Endometrial microvascular endothelial cells (primary cell): Measurements from ENCODE around the gene TMEM63B. TPM values are rescaled to one million over a fixed set of nuclear protein-coding genes. Genes with fewer than 3 reads are reported as not detected.
"Not testable (repeated sequence)": the region's sequence is repeated elsewhere in the genome, so short reads cannot be mapped to it uniquely, and the experiment has no call there.

Experiments used
- in situ Hi-C: cut with HindIII; loops from 2 replicates; pipeline ENCODE4 v1.10.0; 2017; ENCODE audit warnings: low sequenced_read_pairs, low pct_unique_long_range_greater_than_20kb; ENCODE audit errors: inconsistent ontology term
- total RNA-seq: library from RNA; depleted of rRNA; stranded (reverse); fragments of >200 nt; gene quantifications from one replicate; pipeline ENCODE4 v1.2.3, GENCODE V29; 2015; ENCODE audit errors: inconsistent ontology term

Gene TMEM63B
- total RNA-seq: 28.7 TPM

DNA sequence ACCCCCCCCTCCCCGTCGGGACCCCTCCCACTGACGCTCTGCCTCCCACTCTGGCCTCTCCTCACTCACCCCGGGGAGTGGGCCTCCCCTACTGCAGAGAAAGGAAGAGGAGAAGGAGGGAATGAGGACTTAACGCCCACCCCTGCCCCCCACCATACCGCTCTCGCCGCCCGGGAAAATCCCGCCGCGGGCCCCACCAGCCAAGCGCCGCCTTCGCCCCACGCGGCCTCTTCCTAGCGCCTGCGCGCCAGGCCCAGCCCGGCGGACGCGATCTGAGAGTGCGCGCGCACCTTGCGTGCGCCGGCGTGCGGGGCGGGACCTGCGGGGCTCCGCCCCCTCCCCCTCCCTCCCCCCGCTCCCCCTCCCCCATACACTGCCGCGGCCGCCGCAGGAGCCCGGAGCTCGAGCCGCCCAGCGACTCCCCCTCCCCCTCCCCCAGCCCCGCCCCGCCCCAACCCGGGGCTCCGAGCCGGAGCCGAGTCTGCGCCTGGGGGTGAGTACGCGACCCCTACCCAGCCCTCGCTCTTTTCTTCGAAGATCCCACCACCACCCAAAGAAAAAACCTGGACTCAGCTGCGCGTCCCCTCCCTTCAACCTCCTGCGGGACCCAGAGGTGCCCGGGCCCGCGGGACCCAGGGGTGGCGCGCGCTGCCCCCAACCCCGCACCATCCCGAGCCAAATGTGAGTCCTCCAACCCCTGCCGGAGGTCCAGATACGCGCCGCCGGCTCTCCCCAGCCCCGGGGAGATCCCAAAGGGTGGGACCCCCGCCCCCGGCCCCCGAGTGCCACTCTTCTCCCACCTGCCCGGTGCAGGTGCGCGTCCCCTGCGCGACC is at the start of gene TMEM63B, which contains the start of gene MRPL14:
Gene TMEM63B (plus strand): TSS at position 369 of the 834 bp plus-strand sequence. CDS start 7,031 bp downstream, outside the sequence.
Gene MRPL14 (minus strand): TSS at position 267 of the 834 bp plus-strand sequence. CDS start 10,841 bp downstream, outside the sequence.
- in situ Hi-C loops: no loop called here

- in situ Hi-C loops: no loop called here
Measured at GRCh38 chr6:44078219-44078826, 49.0 kb upstream of the TMEM63B start.

DNA sequence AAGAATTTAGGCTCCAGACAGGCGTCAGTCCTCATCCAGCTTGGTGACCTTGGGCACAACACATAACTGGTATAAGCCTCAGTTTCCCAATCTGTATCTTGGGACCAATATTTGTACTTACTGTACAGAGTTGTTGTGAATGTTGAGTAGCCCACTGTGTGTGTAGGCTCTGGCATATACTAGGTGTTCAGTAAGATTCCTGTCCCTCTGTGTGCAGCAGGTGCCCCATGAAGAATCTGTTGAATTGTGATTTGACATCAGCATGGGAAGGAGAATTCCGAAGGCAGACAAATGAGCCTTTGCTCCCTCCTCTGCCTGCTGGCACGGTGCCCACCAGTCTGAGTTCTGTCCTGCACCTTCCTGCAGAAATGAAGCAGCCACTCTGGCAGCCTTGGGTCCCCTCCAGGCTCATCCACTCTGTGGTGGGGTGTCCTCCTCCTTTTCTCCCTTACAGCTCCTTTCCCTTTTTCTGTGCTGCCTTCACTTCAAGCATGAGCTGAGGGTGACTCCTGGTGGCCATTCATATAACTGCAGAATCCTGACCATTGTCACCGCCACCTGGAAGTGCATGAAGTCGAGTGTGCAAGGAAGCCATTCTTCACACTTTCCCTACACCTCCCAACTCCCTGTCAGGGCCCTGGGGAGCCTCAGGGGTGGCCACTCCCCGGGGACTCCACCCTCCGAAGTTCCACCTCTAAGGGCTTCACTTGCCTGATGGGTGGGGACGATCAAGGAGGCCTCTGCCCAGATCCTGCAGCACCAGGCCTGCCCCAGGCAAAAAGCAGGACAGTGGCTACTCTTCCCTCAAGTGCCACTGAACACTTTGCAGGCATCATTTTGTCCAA is 48.3 kb upstream of the TMEM63B start:
- in situ Hi-C loops: no loop called here

- in situ Hi-C loops: no loop called here
Measured at GRCh38 chr6:44079672-44080071, 47.7 kb upstream of the TMEM63B start.

DNA sequence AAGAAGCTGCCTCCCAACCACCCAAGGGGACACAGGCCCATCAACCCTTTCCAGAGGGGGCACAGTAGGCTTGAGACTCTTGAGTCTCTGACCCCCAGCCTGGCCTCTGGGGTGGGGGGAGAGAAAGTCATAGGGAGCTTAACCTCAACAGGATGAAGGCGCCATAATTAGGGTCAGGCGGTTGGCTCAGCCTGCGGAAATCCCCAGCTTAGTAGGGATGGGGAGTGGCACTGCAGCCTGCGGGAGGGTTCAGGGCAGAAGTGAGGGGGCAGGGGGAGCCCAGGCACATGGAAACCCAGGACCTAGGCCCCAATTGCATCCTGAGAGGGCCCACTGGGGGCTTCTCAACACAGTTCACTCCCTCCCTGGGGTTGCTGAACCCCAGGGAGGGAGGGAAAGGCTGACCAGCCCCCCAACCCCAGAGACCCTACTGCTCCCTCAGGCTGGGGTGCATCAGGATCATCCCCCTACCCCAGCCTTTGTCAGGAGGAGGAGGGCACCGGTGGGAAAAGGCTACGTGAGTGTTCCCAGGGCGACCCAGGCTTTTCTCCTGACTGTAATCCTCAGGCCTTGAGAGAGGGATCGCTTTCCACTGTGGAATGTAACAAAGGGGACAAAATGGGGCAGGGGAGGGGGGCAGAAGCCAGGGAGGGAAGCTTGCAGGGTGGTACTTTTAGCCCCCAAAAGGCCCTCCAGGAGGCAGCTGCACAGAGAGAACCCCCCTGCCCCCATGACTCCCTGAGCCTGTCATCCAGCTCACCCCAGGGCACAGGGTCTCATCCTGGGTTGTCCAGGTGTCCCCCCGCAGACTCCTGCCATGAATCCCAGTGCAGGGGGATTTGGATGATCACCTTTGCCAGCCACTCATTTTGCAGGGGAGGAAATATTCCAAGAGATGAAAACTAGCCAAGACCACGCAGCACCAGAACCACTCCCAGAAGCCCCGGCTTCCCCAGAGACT is 46.5 kb upstream of the TMEM63B start:
- in situ Hi-C loops: no loop called here

DNA sequence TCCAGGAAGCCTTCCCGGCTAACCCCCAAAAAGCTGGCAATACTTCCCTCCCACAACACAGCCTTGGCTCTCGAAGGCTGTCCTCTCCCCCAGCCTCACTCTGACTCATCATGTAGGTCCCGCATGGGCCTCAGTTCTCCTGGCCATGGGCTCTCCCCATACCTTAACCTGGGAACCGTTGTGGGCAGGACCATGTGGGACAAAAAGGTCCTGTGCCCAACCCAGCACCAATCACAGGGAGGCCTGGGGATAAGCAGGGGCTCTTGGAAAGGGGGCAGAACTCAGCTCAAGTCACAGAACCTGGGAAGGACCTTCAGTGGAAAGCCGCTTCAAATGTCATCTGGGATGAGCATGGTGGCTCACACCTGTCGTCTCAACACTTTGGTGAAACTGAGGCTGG is 45.6 kb upstream of the TMEM63B start:
- in situ Hi-C loops: no loop called here

DNA sequence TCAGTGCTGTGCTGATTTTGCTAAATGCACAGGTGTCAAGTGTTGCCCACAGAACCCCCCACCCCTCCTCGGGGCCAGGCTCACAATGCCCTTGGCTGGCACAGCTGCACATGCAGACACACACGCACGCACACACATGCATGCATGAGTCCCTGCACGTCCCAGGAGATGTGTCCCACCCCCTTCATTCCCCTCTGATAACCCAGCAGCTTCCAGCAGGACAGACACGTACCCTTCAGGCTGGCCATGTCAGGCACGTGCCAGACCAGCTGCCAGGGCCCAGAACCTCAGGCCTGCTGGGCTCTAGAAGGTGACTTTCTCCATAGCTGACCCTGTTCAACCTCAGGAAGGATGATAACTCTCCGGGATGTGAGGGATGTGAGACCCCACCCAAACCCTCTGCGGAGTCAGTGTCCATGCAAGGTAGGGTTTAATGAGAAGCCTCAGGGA is 44.5 kb upstream of the TMEM63B start:
- in situ Hi-C loops: no loop called here

GRCh38 chr6:44084231-44085014 is 42.9 kb upstream of the TMEM63B start:
- in situ Hi-C loops: no loop called here

- in situ Hi-C loops: no loop called here
Measured at GRCh38 chr6:44085219-44085618, 42.1 kb upstream of the TMEM63B start.

DNA sequence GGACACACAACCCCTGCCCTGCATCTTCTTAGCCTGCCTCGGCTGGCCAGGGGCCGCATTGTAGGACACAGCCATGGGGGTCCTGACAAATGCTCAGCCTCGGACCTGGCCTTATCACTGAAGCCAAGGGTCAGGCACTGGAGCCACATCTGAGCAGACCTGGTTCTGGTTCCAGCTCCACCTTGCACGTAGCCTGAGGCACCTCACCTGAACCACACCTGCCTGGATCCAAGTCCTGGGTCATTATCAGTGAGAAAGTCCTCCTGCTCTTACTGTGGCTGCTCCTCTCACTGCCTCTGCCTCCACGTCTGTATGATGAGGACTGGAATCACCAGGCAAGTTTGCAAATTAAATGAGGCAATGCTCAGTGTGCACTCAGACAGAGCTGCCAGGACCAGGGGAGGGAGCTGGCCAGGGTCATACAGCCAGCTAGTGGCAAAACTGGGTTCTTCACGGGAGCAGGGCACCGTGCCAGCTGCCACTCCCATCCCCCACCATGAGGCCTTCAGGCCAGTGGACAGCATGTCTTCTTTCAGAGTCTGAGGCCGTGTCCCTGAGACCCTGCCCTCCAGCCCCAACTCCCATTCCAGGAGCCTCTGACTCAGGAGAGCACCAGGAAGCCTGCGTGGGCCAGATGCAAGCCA is 40.3 kb upstream of the TMEM63B start:
- in situ Hi-C loops: no loop called here

- in situ Hi-C loops: no loop called here
Measured at GRCh38 chr6:44087623-44088022, 39.7 kb upstream of the TMEM63B start.

DNA sequence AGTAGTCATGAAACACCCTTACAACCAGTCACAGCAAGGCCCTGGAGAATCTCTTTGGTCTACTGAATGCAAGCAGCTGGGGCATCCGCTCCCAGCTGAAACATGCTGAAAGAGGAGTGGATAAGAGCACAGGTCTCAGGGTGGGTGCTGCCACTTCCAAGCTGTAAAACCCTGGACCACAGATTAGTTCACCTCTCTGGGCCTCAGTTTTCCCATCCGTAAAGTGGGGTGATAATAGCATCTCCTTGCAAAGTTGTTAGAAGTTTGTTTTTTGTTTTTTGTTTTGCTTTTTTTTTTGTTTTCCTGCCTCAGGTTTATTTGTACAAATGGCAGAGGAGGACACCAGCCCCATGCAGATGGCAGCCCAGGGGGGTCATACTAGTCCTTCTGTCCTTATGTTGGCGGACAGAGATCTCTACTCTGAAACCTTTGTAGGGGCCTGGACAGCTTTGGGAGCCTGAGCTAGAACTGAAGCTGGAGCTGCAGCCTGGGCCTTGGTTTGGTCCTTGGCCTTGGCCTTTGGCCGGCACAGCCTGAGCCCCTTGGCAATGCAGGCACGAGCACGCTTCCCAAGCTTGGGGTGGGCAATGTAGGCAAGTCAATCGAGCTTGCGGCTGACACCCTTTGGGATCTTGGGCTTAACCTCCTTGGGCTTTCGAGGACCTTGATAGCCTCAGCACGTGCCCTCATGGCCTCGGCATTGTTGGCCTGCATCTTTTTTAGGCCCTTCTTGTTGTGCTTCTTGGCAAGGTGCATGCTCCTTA is 38.3 kb upstream of the TMEM63B start:
- in situ Hi-C loops: no loop called here

DNA sequence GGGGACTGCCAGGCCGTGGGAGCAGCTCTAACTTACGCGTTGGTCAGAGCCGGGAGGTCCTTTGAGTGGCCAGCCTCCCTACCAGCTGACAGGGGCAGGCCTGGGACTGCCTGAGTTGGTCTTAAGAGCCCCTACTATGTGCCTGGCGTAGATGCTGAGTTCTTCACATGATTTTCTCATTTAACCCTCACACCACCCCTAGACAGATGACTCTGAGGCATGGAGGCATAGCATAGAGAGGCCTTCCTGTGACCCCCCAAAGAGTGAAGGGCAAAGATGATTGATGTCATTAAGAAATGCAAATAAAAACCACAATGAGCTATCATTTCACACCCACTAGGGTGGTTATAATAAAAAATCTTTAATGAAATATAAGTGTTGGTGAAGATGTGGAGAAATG is 36.9 kb upstream of the TMEM63B start:
- in situ Hi-C loops: no loop called here

GRCh38 chr6:44091356-44091755 is 36.0 kb upstream of the TMEM63B start:
- in situ Hi-C loops: not testable (repeated sequence)

DNA sequence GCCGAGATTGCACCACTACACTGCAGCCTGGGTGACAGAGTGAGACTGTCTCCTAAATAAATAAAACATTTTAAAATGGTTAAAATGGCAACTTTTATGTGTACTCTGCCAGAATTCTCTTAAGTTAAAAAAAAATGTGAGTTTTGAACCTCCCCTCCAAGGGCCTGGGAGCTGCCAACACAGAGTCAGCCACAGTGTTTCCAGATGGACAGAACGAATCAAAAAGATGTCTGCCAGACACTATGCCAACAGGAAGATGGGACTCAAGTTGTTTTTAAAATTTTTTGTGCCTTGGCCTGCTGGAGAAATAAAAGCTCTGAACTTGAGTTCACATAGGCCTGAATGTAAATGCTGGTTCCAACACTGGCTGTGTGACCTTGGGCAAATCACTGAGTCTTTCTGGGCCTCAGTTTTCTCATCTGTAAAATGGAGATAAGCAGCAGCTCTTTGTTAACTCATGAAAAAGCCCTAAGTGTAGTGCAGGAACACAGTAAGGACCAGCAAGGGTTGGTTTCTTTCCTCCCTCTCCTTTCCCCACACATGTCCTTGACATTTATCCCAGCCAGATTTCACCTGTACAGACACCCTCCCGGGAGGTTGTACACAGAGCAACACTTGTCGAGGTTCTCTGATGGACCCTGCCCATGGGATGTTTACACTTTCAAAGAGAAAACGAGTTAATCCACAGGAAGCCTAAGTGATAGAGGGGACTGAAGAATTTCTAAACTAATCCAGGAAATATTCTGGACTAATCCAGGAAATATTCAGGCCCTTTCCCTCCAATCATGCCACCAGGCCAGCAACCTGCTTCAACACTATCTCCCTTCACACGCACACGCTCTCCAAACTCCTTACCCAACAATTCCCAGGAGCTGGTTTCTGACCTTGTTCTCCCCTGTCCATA is 35.1 kb upstream of the TMEM63B start:
- in situ Hi-C loops: no loop called here
